Measurements from ENCODE around the gene UBE2N. TPM values are rescaled to one million over a fixed set of nuclear protein-coding genes. Genes with fewer than 3 reads are reported as not detected.

The UBE2N gene
- total and polyA plus RNA-seq, 2 donors (not counting 3 experiments of a cell fraction or from before 2014, with no cell fraction given): 59.2 to 125 TPM

- dilution Hi-C loops (cut with MboI; ENCODE audit: extremely low pct_ligation_motif_present, low sequenced_read_pairs) (no loop called here), intact Hi-C loops (cut with micrococcal nuclease) (loop anchor here (10.0 kb wide), 1 partner anchor 149 kb away; no protein-coding TSS in a partner anchor)
- Histone ChIP-seq H3K79me2 (ENCODE audit: control insufficient read depth, insufficient read depth, low read length) (peaks cover 10% of the 10 kb centered on the region), H3K4me3 (replicated peaks in 1 of 3; ENCODE audit: insufficient read depth in 1 of 3, low read depth in 1 of 3, low read length in 3 of 3) (no peak overlapping the region), H3K27ac (ENCODE audit: insufficient read depth, low read depth, low read length) (no peak overlapping the region), H3K36me3 (ENCODE audit: control insufficient read depth in 2 of 2, extremely low read depth in 1 of 2, insufficient read depth in 2 of 2, low read length in 2 of 2) (no peaks in the 10 kb centered on the region), H3K9ac (replicated peaks; ENCODE audit: extremely low read depth, insufficient read depth, low read length) (no peak overlapping the region), H3K4me1 (ENCODE audit: control insufficient read depth, extremely low read depth, insufficient read depth, low read length) (peaks cover 13% of the 10 kb centered on the region), H4K20me1 (replicated peaks; ENCODE audit: control insufficient read depth, extremely low read depth, insufficient read depth, low read length) (no peaks in the 10 kb centered on the region), H3K4me2 (ENCODE audit: insufficient read depth, low read length) (no peak overlapping the region), H3K9me1 (replicated peaks; ENCODE audit: control insufficient read depth, extremely low read depth, insufficient read depth, low read length) (no peaks in the 10 kb centered on the region), H3K9me3 (replicated peaks; ENCODE audit: control insufficient read depth, insufficient read depth, low read length) (no peaks in the 10 kb centered on the region), H3K27me3 (ENCODE audit: control insufficient read depth in 2 of 2, insufficient read depth in 2 of 2, low read length in 2 of 2) (no peaks in the 10 kb centered on the region), H2AFZ (ENCODE audit: low read depth, low read length) (no peak overlapping the region)
- FAIRE-seq (peak; percentile 8), DNase-seq (ENCODE audit: low read depth, low spot score) (peak; percentile 3)
- ChIA-PET POLR2A (no interaction called here), CTCF (interaction anchor here (0.7 to 2.1 kb wide), 3 partner anchors 9 to 426 kb away, joined by 3 to 8 read pairs (median 4); no protein-coding TSS in a partner anchor)
- no peak for TF ChIP-seq POLR2AphosphoS5 (IDR thresholded peaks at IDR 0.05; ENCODE audit: insufficient read depth, low read depth, low read length)
- no peak for TF ChIP-seq MAX (IDR thresholded peaks at IDR 0.05; ENCODE audit: insufficient read depth, insufficient read length)
- TF ChIP-seq POLR2A (IDR thresholded peaks at IDR 0.05; ENCODE audit: low read depth, low read length): no peak
- TF ChIP-seq JUN (IDR thresholded peaks at IDR 0.05; ENCODE audit: borderline replicate concordance, insufficient read depth, insufficient read length, low read depth): no peak
- TF ChIP-seq MYC (IDR thresholded peaks at IDR 0.05; ENCODE audit: low read depth, low read length): no peak
- TF ChIP-seq FOS (IDR thresholded peaks at IDR 0.05; ENCODE audit: borderline replicate concordance, insufficient read depth, low read length): no peak
- no peak for TF ChIP-seq GATA2 (IDR thresholded peaks at IDR 0.05; ENCODE audit: insufficient read depth, insufficient read length, low read depth, low read length)
- TF ChIP-seq, protein P1, sequence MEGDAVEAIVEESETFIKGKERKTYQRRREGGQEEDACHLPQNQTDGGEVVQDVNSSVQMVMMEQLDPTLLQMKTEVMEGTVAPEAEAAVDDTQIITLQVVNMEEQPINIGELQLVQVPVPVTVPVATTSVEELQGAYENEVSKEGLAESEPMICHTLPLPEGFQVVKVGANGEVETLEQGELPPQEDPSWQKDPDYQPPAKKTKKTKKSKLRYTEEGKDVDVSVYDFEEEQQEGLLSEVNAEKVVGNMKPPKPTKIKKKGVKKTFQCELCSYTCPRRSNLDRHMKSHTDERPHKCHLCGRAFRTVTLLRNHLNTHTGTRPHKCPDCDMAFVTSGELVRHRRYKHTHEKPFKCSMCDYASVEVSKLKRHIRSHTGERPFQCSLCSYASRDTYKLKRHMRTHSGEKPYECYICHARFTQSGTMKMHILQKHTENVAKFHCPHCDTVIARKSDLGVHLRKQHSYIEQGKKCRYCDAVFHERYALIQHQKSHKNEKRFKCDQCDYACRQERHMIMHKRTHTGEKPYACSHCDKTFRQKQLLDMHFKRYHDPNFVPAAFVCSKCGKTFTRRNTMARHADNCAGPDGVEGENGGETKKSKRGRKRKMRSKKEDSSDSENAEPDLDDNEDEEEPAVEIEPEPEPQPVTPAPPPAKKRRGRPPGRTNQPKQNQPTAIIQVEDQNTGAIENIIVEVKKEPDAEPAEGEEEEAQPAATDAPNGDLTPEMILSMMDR (IDR thresholded peaks at IDR 0.05; ENCODE audit: extremely low read depth in 1 of 2, insufficient read depth in 1 of 2, low read depth in 1 of 2, low read length in 2 of 2): no peak
- TF ChIP-seq EZH2 (IDR thresholded peaks at IDR 0.05; ENCODE audit: borderline replicate concordance, low read depth, low read length, severe bottlenecking): no peak
- no TSS peak for BruUV-seq (replicated peaks)
These were observed 67.6 kb downstream of the UBE2N start for GRCh38 chr12:93373961-93374656.

Measured in endothelial cell of umbilical vein (primary cell).